Neutrophil (primary cell): ENCODE data around the gene COL16A1.

Experiments
- H3K27ac ChIP-seq: fragments of 200-600 bp; sonication (generic); 2 replicates; pipeline ENCODE4 v1.5.1; 2016; ENCODE audit warnings: mild to moderate bottlenecking, moderate library complexity
- H3K27me3 ChIP-seq: fragments of 200-600 bp; sonication (generic); 2 replicates; pipeline ENCODE4 v1.6.0; 2016; ENCODE audit warnings: mild to moderate bottlenecking
- H3K36me3 ChIP-seq: fragments of 200-600 bp; sonication (generic); 2 replicates; pipeline ENCODE4 v1.5.1; 2017
- H3K4me1 ChIP-seq, 2 experiments: fragments of 200-600 bp in 1 of 2; sonication (generic) in 1 of 2; 1 replicate in 1 of 2; 2 replicates in 1 of 2; pipeline versions ENCODE4 v1.5.1 to v1.6.1; 2013 to 2016; ENCODE audit warnings: low read depth in 1 of 2, low read length in 1 of 2, mild to moderate bottlenecking in 1 of 2, moderate library complexity in 1 of 2; ENCODE audit not compliant: control insufficient read depth in 1 of 2, insufficient read depth in 1 of 2
- H3K4me3 ChIP-seq, 2 experiments: fragments of 200-600 bp in 1 of 2; sonication (generic) in 1 of 2; 1 replicate in 1 of 2; 2 replicates in 1 of 2; pipeline ENCODE4 v1.5.1; 2013 to 2016; ENCODE audit warnings: low read depth in 1 of 2, low read length in 1 of 2, mild to moderate bottlenecking in 1 of 2, moderate library complexity in 1 of 2
- H3K9me3 ChIP-seq: fragments of 200-600 bp; sonication (generic); 2 replicates; pipeline ENCODE4 v1.5.1; 2016
- CTCF ChIP-seq: fragments of 200-600 bp; sonication (generic); IDR thresholded peaks from 2 replicates; pipeline ENCODE4 v1.5.1; 2016; ENCODE audit warnings: antibody characterized with exemption

COL16A1 gene

DNA sequence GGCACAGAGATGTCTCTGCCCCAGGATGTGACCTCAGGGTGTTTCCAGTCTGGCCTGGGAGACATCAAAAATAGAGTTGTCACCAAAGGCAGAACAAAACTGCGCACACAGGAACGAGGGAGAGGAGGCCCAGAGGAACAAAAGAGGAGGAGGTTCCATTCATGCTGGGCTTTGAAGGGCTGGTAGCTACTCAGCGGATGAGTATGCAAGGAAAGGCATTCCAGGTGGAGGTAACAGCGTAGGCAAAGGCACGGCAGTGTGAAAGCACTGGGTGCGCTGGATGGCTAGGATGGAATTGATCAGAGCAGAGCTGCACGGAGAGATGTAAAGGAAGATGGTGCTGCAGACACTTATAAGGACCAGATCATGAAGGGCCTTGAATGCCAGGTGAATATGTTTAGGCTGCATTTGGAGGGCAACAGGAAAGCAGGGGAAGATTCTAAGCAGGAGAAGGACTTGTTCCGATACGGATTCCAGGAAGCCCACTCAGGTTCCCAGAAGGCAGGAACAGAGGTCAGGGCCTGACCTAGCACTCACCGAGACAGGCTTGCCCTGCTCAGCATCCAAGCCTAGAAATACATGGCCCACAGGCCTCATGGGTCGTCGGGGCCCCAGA is 6.3 kb downstream of the COL16A1 start:
- H3K27ac ChIP-seq: no peak overlapping the region
- no peaks in the 10 kb centered on the region for H3K9me3 ChIP-seq
- peaks cover 17% of the 10 kb centered on the region for H3K27me3 ChIP-seq
- H3K4me1 ChIP-seq: no peaks in the 10 kb centered on the region
- H3K4me3 ChIP-seq: no peak overlapping the region
- no peak for TF ChIP-seq CTCF
- H3K36me3 ChIP-seq: no peaks in the 10 kb centered on the region

DNA sequence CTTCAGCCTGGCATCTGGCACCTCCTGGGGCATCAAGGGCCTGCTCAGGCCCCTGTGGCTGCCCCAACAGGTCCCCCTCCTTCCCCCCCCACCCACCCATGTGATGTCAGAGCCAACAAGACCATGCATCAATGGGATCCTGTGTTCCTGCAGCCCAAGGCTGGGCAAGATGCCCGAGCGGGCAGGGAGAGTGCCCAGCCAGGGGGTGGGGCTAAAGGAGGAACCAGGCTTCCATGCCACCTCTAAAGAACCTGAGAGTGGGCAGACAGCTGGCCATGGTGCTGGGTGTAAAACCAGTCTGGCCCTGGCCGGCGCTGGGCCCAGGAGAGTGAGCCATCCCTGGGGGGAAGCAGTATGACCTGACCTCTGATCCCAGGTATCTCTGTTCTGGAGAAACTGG is 7.6 kb downstream of the COL16A1 start:
- no peaks in the 10 kb centered on the region for H3K9me3 ChIP-seq
- no peak overlapping the region for H3K27ac ChIP-seq
- H3K4me3 ChIP-seq: no peak overlapping the region
- no peak for TF ChIP-seq CTCF
- peaks cover 5% of the 10 kb centered on the region for H3K27me3 ChIP-seq
- H3K36me3 ChIP-seq: no peaks in the 10 kb centered on the region
- H3K4me1 ChIP-seq: no peaks in the 10 kb centered on the region

- no peak overlapping the region for H3K4me3 ChIP-seq
- no peaks in the 10 kb centered on the region for H3K4me1 ChIP-seq
- H3K9me3 ChIP-seq: no peaks in the 10 kb centered on the region
- H3K27ac ChIP-seq: no peak overlapping the region
- no peaks in the 10 kb centered on the region for H3K27me3 ChIP-seq
- no peaks in the 10 kb centered on the region for H3K36me3 ChIP-seq
- TF ChIP-seq CTCF: no peak
Observed at GRCh38 chr1:31695327-31695726, 8.5 kb downstream of the COL16A1 start.

- H3K4me1 ChIP-seq: no peaks in the 10 kb centered on the region
Observed at GRCh38 chr1:31694964-31695313, 8.9 kb downstream of the COL16A1 start.

GRCh38 chr1:31694069-31694963 is 9.5 kb downstream of the COL16A1 start:
- no peak for TF ChIP-seq CTCF

More at GRCh38 chr1:31694964-31695313, 8.9 kb downstream of the COL16A1 start:
- no peak overlapping the region for H3K4me3 ChIP-seq
- no peaks in the 10 kb centered on the region for H3K27me3 ChIP-seq
- H3K36me3 ChIP-seq: no peaks in the 10 kb centered on the region
- no peak for TF ChIP-seq CTCF
- no peaks in the 10 kb centered on the region for H3K9me3 ChIP-seq
- H3K27ac ChIP-seq: no peak overlapping the region

More at GRCh38 chr1:31694069-31694963, 9.5 kb downstream of the COL16A1 start:
- Histone ChIP-seq H3K27ac (no peak overlapping the region), H3K27me3 (no peaks in the 10 kb centered on the region), H3K36me3 (no peaks in the 10 kb centered on the region), H3K4me1 (no peaks in the 10 kb centered on the region), H3K4me3 (no peak overlapping the region), H3K9me3 (no peaks in the 10 kb centered on the region)
